ENCODE data around the gene MAST2.

Gene MAST2

GRCh38 chr1:45974541-45975269 lies 171.3 kb downstream of the MAST2 start:
- no peak for DNase-seq (ENCODE audit: low read depth in 2 of 3, low spot score in 2 of 3)

- DNase-seq (ENCODE audit: low read depth in 2 of 3, low spot score in 2 of 3), result no peak
Measured at GRCh38 chr1:45976623-45977022, 173.2 kb downstream of the MAST2 start.

GRCh38 chr1:45979074-45979777 lies 175.8 kb downstream of the MAST2 start:
- DNase-seq (ENCODE audit: low read depth in 2 of 3, low spot score in 2 of 3), result no peak

- no peak for DNase-seq (ENCODE audit: low read depth in 2 of 3, low spot score in 2 of 3)
Measured at GRCh38 chr1:45979778-45980176, 176.4 kb downstream of the MAST2 start.

- no peak for DNase-seq (ENCODE audit: low read depth in 2 of 3, low spot score in 2 of 3)
Measured at GRCh38 chr1:45982359-45982758, 178.9 kb downstream of the MAST2 start.

- DNase-seq (ENCODE audit: low read depth in 2 of 3, low spot score in 2 of 3), result no peak
Measured at GRCh38 chr1:45983967-45984366, 180.6 kb downstream of the MAST2 start.

GRCh38 chr1:45987204-45987603 lies 183.8 kb downstream of the MAST2 start:
- DNase-seq (ENCODE audit: low read depth in 2 of 3, low spot score in 2 of 3), result no peak

- DNase-seq (ENCODE audit: low read depth in 2 of 3, low spot score in 2 of 3), result no peak
Measured at GRCh38 chr1:45989249-45989648, 185.8 kb downstream of the MAST2 start.

GRCh38 chr1:45994423-45994822 lies 191.0 kb downstream of the MAST2 start:
- DNase-seq (ENCODE audit: low read depth in 2 of 3, low spot score in 2 of 3), result no peak

- DNase-seq (ENCODE audit: low read depth in 2 of 3, low spot score in 2 of 3), result no peak
Measured at GRCh38 chr1:45995298-45995697, 191.9 kb downstream of the MAST2 start.

- no peak for DNase-seq (ENCODE audit: low read depth in 2 of 3, low spot score in 2 of 3)
Measured at GRCh38 chr1:45998020-45998617, 194.7 kb downstream of the MAST2 start.

GRCh38 chr1:45999507-45999906 lies 196.1 kb downstream of the MAST2 start:
- DNase-seq (ENCODE audit: low read depth in 2 of 3, low spot score in 2 of 3), result no peak

GRCh38 chr1:46001081-46001785 lies 197.8 kb downstream of the MAST2 start:
- DNase-seq (ENCODE audit: low read depth in 2 of 3, low spot score in 2 of 3), result no peak

GRCh38 chr1:46002551-46003150 lies 199.2 kb downstream of the MAST2 start:
- DNase-seq (ENCODE audit: low read depth in 2 of 3, low spot score in 2 of 3), result no peak

- no peak for DNase-seq (ENCODE audit: low read depth in 2 of 3, low spot score in 2 of 3)
Measured at GRCh38 chr1:46003315-46003714, 199.9 kb downstream of the MAST2 start.

GRCh38 chr1:46004492-46004891 lies 201.1 kb downstream of the MAST2 start:
- DNase-seq (ENCODE audit: low read depth in 2 of 3, low spot score in 2 of 3), result no peak

- DNase-seq (ENCODE audit: low read depth in 2 of 3, low spot score in 2 of 3), result no peak
Measured at GRCh38 chr1:46005594-46005993, 202.2 kb downstream of the MAST2 start.

GRCh38 chr1:46008585-46008984 lies 205.2 kb downstream of the MAST2 start:
- DNase-seq (ENCODE audit: low read depth in 2 of 3, low spot score in 2 of 3), result no peak

- no peak for DNase-seq (ENCODE audit: low read depth in 2 of 3, low spot score in 2 of 3)
Measured at GRCh38 chr1:46010611-46011010, 207.2 kb downstream of the MAST2 start.

GRCh38 chr1:46011121-46011695 lies 207.8 kb downstream of the MAST2 start:
- no peak for DNase-seq (ENCODE audit: low read depth in 2 of 3, low spot score in 2 of 3)

GRCh38 chr1:46012236-46012635 lies 208.8 kb downstream of the MAST2 start:
- DNase-seq (ENCODE audit: low read depth in 2 of 3, low spot score in 2 of 3), result no peak
